Dermis microvascular lymphatic vessel endothelial cell (primary cell): ENCODE results near the gene FOXN4. TPM values are rescaled to one million over a fixed set of nuclear protein-coding genes. Genes with fewer than 3 reads are reported as not detected.
A peak's percentile ranks its signal among the peaks of the same experiment; 100 is the strongest.

ENCODE experiments used
- DNase-seq, 2 donors: peaks; one replicate each; pipeline versions ENCODE4 v3.0.0 to v3.0.0-alpha.2; 2010; ENCODE audit warnings: low read depth in 2 of 2
- total RNA-seq: library from RNA; depleted of rRNA; stranded (reverse); fragments of >200 nt; gene quantifications from 2 replicates; pipeline ENCODE4 v1.2.1, GENCODE V29; 2014

Gene FOXN4
- total RNA-seq, 1 donor from 2014 or later, result not detected

DNA sequence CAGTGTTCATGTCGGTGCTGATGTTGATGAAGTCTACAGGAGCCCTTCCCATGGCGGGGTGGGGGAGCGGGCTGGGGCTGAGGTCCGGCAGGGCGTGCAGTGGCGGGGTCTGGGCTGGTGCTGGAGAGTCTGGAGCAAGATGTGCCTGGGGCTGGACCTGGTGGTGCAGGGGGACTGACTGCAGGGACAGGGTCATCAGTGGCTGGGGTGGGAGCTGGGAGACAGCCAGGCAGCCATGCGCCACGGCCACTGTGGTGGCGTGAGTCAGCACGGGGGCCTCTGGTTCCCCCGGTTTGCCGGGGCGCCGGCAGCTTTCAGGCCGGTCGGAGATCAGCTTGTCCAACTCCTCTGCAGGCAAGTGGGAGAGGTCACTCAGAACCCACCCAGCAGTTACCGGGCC lies 27.6 kb downstream of the FOXN4 start:
- DNase-seq, result no peak

DNA sequence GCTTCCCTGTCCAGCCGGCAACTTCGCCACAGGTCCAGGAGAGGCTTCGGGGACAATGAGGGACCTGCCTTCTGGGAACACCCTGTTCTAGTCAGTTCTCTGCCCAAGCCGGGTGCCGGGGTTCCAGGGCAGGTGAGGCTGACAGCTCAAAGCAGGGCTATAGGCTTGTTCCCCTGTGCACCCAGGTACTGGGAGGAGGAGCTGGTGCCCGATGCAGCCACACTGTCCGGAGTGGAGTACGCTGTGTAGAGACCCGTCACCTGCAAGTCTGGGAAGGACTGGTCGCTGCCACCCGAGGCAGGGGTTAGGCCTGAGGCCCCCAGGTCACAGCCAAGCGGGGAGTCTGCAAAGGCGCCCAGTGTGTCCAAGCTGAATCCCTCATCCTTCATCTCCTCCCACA lies 29.6 kb downstream of the FOXN4 start:
- DNase-seq, result no peak

DNA sequence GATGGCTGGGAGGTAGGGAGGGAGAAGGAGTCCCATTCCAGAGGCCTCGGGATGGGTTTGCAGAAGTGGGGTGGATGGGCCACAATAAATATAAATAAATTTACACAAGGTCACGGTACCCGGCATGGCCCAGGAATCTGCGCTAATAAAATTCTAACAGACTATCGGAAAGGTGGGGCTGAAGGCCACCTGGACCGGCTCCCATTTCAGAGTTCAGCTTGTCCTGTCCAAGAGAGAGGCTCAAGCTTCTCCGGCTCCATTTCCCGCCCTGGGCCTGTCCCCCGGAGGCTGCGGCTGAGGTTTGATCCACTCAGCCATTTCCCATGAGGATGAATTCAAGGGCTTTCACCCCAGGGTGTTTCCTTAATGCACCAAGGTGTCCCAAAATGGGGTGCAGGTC lies 30.2 kb downstream of the FOXN4 start:
- DNase-seq, result no peak

DNA sequence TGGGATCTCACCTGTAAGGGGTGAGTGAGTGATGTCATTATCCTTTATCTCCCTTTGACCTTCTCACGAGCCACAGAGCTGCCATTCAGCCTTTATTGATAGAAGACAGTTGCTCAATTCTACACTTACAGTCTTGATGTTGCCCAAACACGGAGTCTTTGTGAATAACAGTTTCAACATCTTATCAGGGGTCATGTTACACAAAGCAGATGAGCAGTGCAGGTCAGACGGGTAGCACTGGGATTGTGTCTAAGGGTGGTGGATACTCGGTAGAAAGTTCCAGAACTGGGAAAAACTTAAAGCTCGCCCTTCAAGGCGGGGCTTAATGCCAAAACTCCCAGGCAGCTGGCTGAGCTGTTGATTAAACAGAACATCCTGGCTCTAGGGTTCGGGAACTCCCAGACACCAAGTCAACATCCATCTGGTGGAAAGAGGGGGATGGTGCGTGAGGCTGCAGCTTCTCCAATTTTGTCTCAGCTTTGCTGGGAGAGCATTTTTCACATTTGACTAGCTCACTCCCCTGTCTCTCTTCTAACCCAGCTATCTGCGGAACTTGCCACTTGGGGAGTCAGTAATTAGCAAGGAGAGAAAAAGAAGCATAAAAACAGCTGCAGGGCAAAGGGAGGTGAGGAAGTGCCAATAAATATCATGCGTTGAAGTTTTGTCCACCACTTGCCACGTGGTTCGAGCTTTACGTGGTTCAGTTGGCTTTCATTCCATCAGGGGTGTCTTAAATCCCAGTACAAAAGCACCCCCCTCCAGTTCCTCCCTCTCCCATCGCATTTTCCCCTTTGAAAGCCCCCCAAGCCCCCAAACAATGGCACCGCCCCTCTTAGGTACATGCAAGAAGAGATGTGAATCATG lies 31.0 kb downstream of the FOXN4 start:
- DNase-seq, result no peak

DNA sequence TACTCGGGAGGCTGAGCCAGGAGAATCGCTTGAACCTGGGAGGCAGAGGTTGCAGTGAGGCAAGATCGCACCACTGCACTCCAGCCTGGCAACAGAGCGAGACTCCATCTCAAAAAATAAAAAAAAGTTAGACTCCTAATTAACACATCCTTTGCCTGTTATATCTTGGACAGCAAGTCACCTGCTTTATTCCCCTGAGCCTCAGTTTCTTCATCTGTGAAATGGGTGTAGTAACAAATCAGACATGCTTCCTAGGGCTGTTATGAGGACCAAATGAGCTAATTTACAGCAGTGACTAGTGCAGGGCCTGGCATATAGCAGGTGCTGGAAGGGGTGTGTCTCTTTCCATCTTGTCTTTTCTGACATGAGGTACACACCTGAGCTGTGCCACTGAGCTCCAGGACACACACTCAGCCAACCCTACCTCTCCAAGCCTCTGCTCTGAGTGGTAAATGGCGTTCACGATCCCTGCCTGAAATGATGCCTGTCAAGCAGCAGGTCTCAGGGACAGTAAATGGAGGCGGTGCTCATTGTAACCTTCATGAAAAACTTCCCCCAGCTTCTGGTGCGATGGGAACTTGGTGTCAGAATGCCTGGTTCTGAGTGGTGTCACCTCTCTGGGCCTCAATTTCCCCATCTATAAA lies 31.7 kb downstream of the FOXN4 start:
- no peak for DNase-seq

DNA sequence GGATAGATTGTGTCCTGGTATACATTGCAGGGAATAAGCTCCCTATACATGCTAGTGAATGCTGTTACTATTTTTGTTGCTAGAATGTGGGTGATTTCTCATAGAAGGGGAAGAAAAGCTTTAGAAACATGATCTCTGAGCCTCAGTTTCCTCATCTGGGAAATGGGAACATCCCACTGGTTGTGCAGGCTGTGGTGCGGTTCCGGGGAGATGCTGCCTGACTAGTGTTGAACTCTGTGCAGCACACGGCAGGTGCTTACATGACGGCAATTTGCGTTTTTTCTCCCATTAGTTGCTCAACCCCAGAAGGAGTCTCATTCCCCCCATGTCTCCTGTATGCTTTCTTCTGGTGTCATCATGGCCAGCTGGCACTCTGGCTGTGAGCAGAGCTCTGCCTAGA lies 32.9 kb downstream of the FOXN4 start:
- no peak for DNase-seq

DNA sequence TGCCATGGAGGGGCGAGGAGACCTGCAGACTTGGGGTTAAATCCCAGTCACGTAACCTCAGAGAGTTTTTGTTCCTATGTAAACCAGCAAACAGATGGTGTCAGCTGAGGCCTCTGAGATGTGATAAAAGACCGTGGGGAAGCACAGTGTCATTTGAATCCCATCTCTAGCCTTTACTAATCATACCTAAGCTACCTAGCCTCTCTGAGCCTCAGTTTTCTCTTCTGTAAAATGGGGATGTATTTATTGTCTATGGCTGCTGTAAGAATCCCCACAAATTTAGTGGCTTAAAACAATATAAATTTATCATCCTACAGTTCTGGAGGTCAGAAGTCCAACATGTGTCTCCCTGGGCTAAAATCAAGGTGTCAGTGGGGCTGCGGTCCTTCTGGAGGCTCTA lies 33.9 kb downstream of the FOXN4 start:
- no peak for DNase-seq

DNA sequence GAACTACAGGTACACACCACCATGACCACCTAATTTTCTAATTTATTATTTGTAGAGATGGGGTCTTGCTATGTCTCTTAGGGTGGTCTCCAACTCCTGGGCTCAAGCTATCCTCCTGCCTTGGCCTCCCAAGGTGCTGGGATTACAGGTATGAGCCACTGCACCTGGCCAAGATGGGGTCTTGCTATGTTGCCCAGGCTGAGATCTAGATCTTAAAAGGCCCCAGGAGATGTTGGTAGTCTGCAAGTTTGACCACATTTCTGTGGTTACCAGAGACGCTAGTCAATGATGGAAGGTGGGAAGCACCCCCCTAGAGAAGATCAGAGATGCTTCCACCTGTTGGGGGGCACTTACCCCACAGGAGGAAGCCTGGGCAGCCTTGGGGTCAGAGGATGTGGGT lies 34.7 kb downstream of the FOXN4 start:
- no peak for DNase-seq

DNA sequence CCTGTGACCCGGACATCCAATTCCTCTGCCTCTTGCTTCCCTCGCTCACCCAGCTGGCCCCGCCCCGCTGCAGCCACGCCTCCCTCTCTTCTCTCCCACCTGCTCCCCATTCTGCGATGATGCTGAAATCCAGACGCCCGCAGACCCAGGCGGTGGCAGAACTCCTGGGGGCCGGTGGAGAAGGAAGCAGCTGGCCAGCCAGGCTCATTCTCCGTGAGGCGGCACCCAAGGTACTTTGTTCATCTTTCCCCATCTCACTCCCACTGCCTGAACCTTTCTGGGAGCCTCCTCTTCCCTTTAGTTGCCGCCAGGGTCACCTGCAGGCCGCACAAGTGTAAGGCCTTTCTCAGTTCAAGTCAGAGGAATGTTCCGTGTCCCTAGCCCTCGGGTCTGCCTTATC lies 35.7 kb downstream of the FOXN4 start:
- DNase-seq, result no peak

DNA sequence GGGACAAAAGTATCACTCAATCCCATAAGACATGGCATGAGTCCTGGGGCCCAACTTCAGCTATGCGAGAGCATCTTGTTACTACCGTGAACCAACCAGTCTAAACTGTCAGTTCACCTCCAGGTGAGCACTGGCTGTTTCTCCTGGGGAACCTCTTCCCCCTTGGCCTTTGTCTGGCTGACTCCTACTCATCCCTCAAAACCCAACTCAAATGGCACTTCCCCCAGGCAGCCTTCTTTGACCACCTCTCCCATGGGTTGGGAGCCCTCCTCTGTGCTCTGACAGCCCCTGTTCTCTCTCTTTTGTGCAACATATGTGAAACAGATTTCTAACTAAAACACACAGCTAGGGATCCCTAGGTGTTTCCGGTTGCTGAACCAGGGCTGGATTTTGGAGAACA lies 37.7 kb downstream of the FOXN4 start:
- DNase-seq, result no peak

DNA sequence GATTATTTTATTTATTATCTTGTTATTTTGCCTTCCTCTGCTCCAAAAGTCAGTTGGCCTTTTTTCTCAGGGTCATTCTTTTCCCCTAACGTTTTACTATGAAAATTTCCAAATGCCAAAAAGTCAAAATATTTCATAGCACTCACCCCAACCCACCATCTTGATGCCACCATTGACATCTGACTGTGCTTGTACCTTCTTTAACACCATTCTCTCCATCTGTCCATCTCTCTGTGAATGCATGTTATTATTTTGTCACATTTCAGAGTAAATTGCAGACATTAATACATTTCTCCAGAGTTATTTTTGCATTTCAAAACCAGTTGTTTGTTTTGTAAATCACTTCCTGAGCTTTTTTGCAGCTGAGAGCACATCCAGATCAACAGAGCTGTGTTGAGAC lies 38.6 kb downstream of the FOXN4 start:
- no peak for DNase-seq

DNA sequence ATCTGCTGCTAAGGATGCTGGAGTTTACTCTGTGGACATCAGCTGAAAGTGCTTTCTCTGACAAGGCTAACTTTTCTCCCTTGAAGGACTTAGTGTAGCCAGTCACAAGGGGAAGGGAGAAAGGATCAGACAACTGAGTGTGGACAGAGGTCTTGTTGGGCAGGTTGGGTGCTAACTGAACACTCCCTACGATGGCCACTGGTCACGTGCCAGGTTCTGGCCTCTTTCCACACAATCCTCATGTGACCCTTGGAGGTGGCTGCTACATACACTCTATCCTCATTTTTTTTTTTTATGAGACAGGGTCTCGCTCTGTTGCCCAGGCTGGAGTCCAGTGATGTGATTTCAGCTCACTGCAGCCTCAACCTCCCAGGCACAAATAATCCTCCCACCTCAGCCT lies 39.7 kb downstream of the FOXN4 start:
- DNase-seq, result no peak

DNA sequence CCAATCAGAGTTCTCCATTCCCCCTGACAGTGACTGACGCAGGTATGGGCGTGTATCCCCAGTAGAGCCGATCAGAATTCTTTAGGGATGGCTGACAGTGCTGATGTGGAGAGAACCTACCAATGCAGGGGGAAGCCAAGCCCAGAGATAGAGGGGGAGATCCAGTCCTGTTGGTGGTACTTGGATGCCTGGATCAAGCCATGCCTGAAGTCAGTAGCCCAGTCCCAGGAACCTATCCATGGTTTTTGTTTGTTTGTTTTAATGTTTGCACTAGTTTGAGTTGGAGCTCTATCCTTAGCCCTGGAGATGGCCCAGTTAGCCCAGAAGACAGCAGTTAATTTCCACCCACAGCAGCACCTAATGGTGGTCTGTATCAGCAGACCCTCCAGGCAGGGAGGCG lies 40.2 kb downstream of the FOXN4 start:
- DNase-seq, result no peak

DNA sequence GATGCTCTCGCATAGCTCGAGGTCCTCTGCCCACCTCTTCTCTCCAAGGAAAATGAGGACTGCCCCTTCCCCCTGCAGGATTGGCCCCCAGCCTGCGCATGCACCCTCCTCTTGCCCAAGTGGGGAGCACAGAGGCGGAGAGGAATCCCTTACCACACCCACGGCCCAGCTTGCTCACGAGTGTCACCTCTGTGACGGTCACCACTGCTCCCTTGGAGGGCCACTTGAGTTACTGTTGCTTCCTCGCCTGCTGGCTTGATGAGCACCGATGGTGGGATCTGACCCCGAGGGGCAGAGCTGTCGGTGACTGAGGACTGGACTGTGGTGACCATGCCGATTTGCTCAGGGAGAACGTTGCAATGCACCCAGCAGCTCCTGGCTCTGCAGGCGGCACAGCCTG lies 41.7 kb downstream of the FOXN4 start:
- no peak for DNase-seq

DNA sequence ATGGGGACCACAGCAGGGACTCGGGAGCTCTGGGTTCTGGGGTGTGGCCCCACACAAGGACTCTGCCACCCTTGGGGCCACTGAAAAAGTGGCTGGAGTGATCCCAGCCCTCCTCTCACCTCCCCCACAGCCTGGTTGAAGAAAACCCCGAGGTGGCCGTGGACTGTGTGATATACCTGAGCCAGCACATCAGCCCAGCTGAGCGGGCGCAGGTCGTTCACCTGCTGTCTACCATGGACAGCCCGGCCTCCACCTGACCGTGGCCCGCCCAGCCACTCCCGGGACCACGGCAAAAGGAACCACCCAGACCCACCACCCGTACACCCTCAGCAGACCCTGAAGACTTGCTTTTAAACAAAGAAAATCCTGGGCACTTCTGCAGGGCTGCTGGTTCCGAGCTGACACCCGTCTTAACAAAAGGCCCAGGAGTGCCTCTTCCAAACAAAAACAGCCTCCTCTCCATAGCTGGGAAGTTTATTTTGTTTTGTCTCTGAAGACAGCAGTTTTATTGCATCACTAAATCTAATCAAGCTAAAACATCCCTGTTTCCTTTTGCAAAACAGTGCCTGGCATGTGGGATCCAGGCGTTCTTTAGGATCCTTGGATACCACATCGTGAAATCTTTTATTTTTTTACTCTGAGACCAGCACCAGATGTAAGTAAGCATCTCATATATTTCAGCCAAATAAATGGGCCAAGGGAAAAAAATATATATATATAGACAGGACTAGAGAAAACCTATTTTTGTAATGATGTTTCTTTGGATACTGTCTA lies 42.8 kb downstream of the FOXN4 start:
- DNase-seq, result no peak

DNA sequence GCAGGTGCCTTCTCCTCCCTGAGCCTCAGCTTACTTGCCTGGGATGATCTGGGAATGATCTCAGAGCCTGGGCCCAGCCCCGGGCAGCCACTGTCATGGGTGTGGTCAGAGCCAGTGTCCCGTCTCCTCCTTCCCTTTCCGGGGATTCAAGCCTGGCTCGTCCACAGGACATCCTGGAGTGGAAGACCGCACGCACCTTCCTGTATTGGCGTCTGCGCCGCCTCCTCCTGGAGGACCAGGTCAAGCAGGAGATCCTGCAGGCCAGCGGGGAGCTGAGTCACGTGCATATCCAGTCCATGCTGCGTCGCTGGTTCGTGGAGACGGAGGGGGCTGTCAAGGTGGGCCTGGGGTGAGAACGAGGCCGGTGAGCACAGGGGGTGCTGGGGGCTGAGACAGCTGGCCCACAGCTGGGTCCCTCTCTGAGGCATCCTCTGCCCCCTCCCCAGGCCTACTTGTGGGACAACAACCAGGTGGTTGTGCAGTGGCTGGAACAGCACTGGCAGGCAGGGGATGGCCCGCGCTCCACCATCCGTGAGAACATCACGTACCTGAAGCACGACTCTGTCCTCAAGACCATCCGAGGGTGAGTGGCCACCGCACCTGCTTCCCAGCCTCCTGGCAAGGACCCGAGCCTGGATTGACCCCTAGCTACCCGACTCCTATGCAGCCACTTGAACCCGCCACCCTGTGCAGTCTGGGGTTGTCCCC lies 44.0 kb downstream of the FOXN4 start:
- no peak for DNase-seq

DNA sequence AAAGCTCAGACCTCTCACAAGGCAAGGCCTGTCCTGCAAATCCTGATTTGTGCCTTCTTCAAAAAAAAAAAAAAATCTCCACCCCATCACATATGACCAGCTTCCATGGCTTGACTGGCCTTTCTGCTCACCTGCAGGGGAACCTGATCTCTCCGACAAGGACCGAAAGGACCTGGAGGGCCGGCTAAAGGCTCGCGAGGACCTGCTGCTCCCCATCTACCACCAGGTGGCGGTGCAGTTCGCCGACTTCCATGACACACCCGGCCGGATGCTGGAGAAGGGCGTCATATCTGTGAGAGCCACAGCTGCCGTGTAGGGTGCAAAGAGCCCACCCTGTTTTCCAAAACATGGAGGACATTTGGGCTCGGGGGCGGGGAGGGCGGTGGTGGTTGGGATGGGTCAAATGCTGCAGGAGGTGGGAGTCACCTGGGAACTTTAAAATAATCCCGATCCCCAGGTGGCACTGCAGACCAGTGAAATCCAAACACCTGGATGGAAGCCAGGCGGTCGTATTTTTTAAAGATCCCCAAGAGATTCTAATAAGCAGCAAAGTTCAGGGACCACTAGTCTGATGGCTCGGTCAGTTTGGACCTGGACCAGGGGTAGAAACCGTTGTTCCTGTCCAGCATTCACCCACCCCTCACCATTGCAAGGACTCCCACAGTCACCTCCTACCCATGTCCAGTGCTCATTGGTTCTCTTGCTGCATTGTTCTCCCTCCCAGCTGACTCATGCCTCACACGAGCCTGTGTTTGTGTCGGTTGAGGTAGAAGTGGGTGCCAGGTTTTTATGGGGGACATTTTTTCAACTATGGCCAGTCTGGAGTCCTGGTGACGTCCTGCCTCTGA lies 44.8 kb downstream of the FOXN4 start:
- DNase-seq, result peak in 1 of 2 donors; percentile 67

DNA sequence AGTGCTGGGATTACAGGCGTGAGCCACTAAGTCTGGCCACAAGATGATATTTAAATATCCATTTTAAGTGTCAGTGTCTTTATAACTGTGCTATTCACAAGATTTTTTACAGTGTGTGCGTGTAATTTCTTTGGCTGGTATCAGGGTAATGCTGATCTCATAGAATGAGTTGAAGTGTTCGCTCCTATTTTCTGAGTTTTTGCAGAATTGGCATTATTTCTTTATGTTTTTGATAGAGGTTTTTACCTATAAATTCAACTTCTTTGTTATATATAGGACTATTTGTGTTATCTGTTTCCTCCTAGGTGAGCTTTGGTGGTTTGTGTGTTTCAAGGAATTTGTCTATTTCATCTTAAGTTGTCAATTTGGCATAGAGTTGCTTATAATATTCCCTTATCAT lies 45.6 kb downstream of the FOXN4 start:
- no peak for DNase-seq

DNA sequence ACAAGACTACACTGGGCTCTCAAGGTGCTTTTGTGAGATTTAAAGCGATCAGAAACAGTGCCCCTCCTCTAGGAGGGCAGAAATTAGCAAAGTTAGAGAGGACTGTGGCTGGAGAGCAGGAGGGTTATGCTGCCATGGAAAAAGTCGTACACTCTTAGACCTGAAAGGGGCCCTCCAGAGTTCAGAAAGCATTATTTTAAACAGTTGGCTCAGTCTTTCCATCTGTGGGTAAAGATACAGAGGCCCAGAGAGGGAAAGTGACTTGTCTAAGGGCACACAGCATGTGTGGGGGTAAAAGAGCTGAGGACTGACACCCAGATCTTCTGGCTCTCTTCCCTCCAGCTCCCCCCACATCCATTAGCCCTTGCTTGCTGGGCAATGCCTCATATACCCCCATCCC lies 47.1 kb downstream of the FOXN4 start:
- no peak for DNase-seq

DNA sequence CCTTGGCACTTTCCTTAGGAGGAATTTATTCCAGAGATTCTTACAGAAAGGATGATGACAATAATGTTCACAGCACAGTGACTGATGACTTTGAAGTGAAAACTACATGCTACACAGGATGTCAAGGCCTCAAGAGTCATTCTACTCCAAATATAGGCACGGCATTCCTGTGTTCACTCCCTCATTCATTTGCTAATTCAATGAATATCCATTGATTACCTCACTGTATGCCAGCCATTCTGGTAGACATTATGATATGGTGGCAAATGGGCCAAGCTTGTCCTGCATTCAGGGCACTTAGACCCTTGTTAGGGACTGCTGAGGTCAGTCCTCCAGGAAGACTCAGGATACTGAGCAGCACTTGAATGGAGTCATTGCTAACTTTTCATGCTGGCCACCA lies 48.0 kb downstream of the FOXN4 start:
- no peak for DNase-seq

DNA sequence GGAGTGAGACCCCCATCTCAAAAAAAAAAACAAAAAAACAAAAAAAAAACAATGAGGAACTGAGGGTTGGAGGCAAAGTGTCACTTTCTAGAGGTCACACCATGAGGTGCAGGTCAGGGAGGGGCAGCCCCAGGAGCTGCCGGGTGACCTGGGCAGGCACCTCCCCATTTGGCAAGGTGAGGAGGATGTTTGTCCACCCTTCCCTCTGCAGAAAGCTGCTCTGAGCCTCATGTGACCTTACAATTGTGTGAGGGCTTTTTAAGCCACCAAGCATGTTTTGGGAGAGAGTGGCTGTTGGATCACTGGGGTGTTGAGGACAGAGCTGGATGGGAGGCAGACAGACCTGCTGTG lies 49.6 kb downstream of the FOXN4 start:
- DNase-seq, result no peak
